ENCODE results near the gene DUOXA2.
"Not testable (repeated sequence)": the region's sequence is repeated elsewhere in the genome, so short reads cannot be mapped to it uniquely, and the experiment has no call there.

The DUOXA2 gene

GRCh38 chr15:45114076-45114750 is at the start of gene DUOXA2, which contains the start of gene DUOX2:
Gene DUOXA2 (plus strand): TSS chr15:45114326. CDS start chr15:45114606, 280 bp downstream.
Gene DUOX2 (minus strand): TSS chr15:45114172. CDS start chr15:45113411, 761 bp downstream.
- no peak for DNase-seq

GRCh38 chr15:45064386-45064785 is 49.7 kb upstream of the DUOXA2 start:
- DNase-seq = peak; percentile 20

- not testable (repeated sequence) for DNase-seq
Observed at GRCh38 chr15:45069942-45070360, 44.2 kb upstream of the DUOXA2 start.

- DNase-seq = not testable (repeated sequence)
Observed at GRCh38 chr15:45073602-45074001, 40.5 kb upstream of the DUOXA2 start.

GRCh38 chr15:45075440-45076320 is 38.4 kb upstream of the DUOXA2 start:
- DNase-seq = not testable (repeated sequence)

GRCh38 chr15:45077391-45077790 is 36.7 kb upstream of the DUOXA2 start:
- DNase-seq = not testable (repeated sequence)

GRCh38 chr15:45079201-45079600 is 34.9 kb upstream of the DUOXA2 start:
- not testable (repeated sequence) for DNase-seq

- DNase-seq = not testable (repeated sequence)
Observed at GRCh38 chr15:45079628-45080246, 34.4 kb upstream of the DUOXA2 start.

- not testable (repeated sequence) for DNase-seq
Observed at GRCh38 chr15:45080593-45080992, 33.5 kb upstream of the DUOXA2 start.

GRCh38 chr15:45082412-45082811 is 31.7 kb upstream of the DUOXA2 start:
- not testable (repeated sequence) for DNase-seq

- DNase-seq = no peak
Observed at GRCh38 chr15:45083223-45083622, 30.9 kb upstream of the DUOXA2 start.

GRCh38 chr15:45084163-45084562 is 30.0 kb upstream of the DUOXA2 start:
- DNase-seq = no peak

- no peak for DNase-seq
Observed at GRCh38 chr15:45087513-45087912, 26.6 kb upstream of the DUOXA2 start.

GRCh38 chr15:45088801-45089711 is 25.1 kb upstream of the DUOXA2 start:
- DNase-seq = peak; percentile 29

- no peak for DNase-seq
Observed at GRCh38 chr15:45089712-45090373, 24.3 kb upstream of the DUOXA2 start.

GRCh38 chr15:45091161-45091560 is 23.0 kb upstream of the DUOXA2 start:
- DNase-seq = peak; percentile 38

- DNase-seq = no peak
Observed at GRCh38 chr15:45091576-45091975, 22.6 kb upstream of the DUOXA2 start.

- DNase-seq = no peak
Observed at GRCh38 chr15:45093013-45093412, 21.1 kb upstream of the DUOXA2 start.

- no peak for DNase-seq
Observed at GRCh38 chr15:45093622-45094357, 20.3 kb upstream of the DUOXA2 start.

- DNase-seq = no peak
Observed at GRCh38 chr15:45094358-45094730, 19.8 kb upstream of the DUOXA2 start.

GRCh38 chr15:45095661-45096060 is 18.5 kb upstream of the DUOXA2 start:
- no peak for DNase-seq
